ENCODE data around the gene CX3CR1. TPM values are rescaled to one million over a fixed set of nuclear protein-coding genes. Genes with fewer than 3 reads are reported as not detected.
A peak's percentile ranks its signal among the peaks of the same experiment; 100 is the strongest.

The CX3CR1 gene
- total RNA-seq, 2 donors from 2014 or later = 0.28 to 0.54 TPM

DNA sequence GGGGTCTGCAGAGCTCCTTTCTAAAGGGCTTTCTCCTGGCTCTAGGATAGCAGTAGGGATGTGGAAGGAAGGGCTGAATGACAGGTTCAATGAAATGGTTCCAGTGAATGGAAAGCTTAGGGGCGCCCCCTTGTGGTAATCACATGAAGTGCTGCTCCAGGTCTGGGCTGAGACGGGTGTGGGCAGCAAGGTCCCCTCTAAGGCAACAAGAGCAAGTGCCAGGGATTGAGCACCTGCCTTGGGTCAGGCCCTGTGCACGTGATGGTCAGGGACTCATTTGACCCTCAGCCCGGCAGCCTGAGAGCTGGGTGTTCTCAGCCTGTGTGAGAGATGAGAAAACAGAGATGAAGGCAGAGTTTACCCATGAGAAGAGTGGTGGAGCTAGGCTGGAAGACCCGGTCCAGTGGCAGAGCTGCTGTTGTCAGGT, 12.1 kb upstream of the CX3CR1 start:
- H3K27ac ChIP-seq = no peak overlapping the region
- H3K27me3 ChIP-seq (replicated peaks; ENCODE audit: insufficient read depth) = no peaks in the 10 kb centered on the region
- ATAC-seq (ENCODE audit: insufficient number of reproducible peaks, low FRiP score, low read depth) = no peak
- H3K36me3 ChIP-seq = no peaks in the 10 kb centered on the region
- no peaks in the 10 kb centered on the region for H3K4me1 ChIP-seq (ENCODE audit: control insufficient read depth in 1 of 2, low read depth in 2 of 2)
- TF ChIP-seq, protein P1, sequence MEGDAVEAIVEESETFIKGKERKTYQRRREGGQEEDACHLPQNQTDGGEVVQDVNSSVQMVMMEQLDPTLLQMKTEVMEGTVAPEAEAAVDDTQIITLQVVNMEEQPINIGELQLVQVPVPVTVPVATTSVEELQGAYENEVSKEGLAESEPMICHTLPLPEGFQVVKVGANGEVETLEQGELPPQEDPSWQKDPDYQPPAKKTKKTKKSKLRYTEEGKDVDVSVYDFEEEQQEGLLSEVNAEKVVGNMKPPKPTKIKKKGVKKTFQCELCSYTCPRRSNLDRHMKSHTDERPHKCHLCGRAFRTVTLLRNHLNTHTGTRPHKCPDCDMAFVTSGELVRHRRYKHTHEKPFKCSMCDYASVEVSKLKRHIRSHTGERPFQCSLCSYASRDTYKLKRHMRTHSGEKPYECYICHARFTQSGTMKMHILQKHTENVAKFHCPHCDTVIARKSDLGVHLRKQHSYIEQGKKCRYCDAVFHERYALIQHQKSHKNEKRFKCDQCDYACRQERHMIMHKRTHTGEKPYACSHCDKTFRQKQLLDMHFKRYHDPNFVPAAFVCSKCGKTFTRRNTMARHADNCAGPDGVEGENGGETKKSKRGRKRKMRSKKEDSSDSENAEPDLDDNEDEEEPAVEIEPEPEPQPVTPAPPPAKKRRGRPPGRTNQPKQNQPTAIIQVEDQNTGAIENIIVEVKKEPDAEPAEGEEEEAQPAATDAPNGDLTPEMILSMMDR (IDR thresholded peaks at IDR 0.05) = peak; percentile 95
- no peaks in the 10 kb centered on the region for H3K9me3 ChIP-seq
- no peak overlapping the region for H3K4me3 ChIP-seq
- no peak for DNase-seq (ENCODE audit: low spot score)

- TF ChIP-seq, protein P1 (IDR thresholded peaks at IDR 0.05) = no peak
- Histone ChIP-seq H3K36me3 (no peaks in the 10 kb centered on the region), H3K4me3 (no peak overlapping the region), H3K27me3 (replicated peaks; ENCODE audit: insufficient read depth) (no peaks in the 10 kb centered on the region), H3K27ac (no peak overlapping the region), H3K9me3 (no peaks in the 10 kb centered on the region), H3K4me1 (ENCODE audit: control insufficient read depth in 1 of 2, low read depth in 2 of 2) (no peaks in the 10 kb centered on the region)
- ATAC-seq (ENCODE audit: insufficient number of reproducible peaks, low FRiP score, low read depth) (no peak), DNase-seq (ENCODE audit: low spot score) (no peak)
Observed at GRCh38 chr3:39290255-39290654, 10.4 kb upstream of the CX3CR1 start.

DNA sequence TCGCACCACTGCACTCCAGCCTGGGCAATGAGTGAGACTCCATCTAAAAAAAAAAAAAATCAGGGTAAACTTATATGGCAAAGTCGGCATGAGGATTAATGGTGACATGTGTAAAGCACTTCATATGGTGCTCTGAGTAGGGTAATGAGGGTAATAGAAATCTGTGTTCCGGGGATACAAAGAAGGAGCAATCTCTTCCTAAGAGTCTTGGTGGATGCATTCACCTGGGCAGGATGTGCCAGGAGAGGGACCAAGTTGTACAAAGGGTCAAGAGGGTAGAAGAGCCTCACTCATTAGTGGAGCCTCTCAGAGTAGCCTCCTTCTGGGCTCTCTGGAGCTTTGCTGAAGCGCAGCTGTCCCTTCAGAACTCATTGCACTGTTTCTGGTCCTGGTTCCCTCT, 9.3 kb upstream of the CX3CR1 start:
- ATAC-seq (ENCODE audit: insufficient number of reproducible peaks, low FRiP score, low read depth) (no peak), DNase-seq (ENCODE audit: low spot score) (no peak)
- TF ChIP-seq, protein P1 (IDR thresholded peaks at IDR 0.05) = no peak
- no peaks in the 10 kb centered on the region for H3K4me1 ChIP-seq (ENCODE audit: control insufficient read depth in 1 of 2, low read depth in 2 of 2)
- no peak overlapping the region for H3K27ac ChIP-seq
- H3K9me3 ChIP-seq = no peaks in the 10 kb centered on the region
- H3K36me3 ChIP-seq = no peaks in the 10 kb centered on the region
- no peak overlapping the region for H3K4me3 ChIP-seq
- no peaks in the 10 kb centered on the region for H3K27me3 ChIP-seq (replicated peaks; ENCODE audit: insufficient read depth)

DNA sequence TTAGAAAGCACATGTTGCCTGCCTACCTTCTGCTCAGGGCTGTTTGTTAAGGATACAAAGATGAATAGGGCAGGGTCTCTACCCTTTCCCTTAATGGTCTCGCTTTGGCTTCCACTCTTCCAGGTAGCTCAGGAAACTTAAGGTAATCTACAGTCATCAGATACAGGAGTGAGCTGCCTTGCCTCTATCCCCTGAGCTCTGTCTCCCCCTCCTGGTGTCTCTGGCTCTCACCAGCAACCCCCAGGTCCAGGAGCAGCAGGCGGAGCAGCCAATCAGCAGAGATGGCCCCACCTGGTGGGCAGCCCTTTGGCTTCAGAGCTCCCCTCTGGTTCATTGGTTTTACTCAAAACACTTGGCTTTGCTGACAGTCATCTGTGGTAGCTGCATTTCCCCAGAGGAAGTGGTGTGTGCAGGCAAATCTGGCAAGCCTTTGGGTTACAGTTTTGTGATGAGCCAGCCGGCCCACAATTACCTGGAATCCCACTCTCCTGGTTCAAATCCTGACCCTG, 8.5 kb upstream of the CX3CR1 start:
- Histone ChIP-seq H3K4me3 (no peak overlapping the region), H3K9me3 (no peaks in the 10 kb centered on the region), H3K27ac (no peak overlapping the region), H3K4me1 (ENCODE audit: control insufficient read depth in 1 of 2, low read depth in 2 of 2) (no peaks in the 10 kb centered on the region), H3K36me3 (no peaks in the 10 kb centered on the region), H3K27me3 (replicated peaks; ENCODE audit: insufficient read depth) (no peaks in the 10 kb centered on the region)
- DNase-seq (ENCODE audit: low spot score) = peak; percentile 15
- no peak for ATAC-seq (ENCODE audit: insufficient number of reproducible peaks, low FRiP score, low read depth)
- TF ChIP-seq, protein P1 (IDR thresholded peaks at IDR 0.05) = peak; percentile 75

GRCh38 chr3:39287216-39288164, 7.7 kb upstream of the CX3CR1 start:
- DNase-seq (ENCODE audit: low spot score) (no peak), ATAC-seq (ENCODE audit: insufficient number of reproducible peaks, low FRiP score, low read depth) (no peak)
- Histone ChIP-seq H3K27ac (no peak overlapping the region), H3K27me3 (replicated peaks; ENCODE audit: insufficient read depth) (no peaks in the 10 kb centered on the region), H3K4me3 (no peak overlapping the region), H3K4me1 (ENCODE audit: control insufficient read depth in 1 of 2, low read depth in 2 of 2) (no peaks in the 10 kb centered on the region), H3K9me3 (no peaks in the 10 kb centered on the region), H3K36me3 (no peaks in the 10 kb centered on the region)
- TF ChIP-seq, protein P1 (IDR thresholded peaks at IDR 0.05) = no peak

All from thoracic aorta (tissue), 2 donors.